VCaP (cell line): ENCODE results near the gene SKOR1.

Source experiments
- H3K27ac ChIP-seq: fragments of 450-650 bp; 2 replicates; pipeline ENCODE4 v1.5.1; 2017
- TF ChIP-seq, protein P1 (sequence below): fragments of 450-650 bp; conservative IDR thresholded peaks from 2 replicates; pipeline ENCODE4 v1.5.1; 2017; ENCODE audit warnings: mild to moderate bottlenecking, moderate library complexity

SKOR1 gene, protein sequence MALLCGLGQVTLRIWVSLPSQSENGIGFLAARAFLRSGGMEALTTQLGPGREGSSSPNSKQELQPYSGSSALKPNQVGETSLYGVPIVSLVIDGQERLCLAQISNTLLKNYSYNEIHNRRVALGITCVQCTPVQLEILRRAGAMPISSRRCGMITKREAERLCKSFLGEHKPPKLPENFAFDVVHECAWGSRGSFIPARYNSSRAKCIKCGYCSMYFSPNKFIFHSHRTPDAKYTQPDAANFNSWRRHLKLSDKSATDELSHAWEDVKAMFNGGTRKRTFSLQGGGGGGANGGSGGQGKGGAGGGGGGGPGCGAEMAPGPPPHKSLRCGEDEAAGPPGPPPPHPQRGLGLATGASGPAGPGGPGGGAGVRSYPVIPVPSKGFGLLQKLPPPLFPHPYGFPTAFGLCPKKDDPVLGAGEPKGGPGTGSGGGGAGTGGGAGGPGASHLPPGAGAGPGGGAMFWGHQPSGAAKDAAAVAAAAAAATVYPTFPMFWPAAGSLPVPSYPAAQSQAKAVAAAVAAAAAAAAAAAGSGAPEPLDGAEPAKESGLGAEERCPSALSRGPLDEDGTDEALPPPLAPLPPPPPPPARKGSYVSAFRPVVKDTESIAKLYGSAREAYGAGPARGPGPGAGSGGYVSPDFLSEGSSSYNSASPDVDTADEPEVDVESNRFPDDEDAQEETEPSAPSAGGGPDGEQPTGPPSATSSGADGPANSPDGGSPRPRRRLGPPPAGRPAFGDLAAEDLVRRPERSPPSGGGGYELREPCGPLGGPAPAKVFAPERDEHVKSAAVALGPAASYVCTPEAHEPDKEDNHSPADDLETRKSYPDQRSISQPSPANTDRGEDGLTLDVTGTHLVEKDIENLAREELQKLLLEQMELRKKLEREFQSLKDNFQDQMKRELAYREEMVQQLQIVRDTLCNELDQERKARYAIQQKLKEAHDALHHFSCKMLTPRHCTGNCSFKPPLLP

DNA sequence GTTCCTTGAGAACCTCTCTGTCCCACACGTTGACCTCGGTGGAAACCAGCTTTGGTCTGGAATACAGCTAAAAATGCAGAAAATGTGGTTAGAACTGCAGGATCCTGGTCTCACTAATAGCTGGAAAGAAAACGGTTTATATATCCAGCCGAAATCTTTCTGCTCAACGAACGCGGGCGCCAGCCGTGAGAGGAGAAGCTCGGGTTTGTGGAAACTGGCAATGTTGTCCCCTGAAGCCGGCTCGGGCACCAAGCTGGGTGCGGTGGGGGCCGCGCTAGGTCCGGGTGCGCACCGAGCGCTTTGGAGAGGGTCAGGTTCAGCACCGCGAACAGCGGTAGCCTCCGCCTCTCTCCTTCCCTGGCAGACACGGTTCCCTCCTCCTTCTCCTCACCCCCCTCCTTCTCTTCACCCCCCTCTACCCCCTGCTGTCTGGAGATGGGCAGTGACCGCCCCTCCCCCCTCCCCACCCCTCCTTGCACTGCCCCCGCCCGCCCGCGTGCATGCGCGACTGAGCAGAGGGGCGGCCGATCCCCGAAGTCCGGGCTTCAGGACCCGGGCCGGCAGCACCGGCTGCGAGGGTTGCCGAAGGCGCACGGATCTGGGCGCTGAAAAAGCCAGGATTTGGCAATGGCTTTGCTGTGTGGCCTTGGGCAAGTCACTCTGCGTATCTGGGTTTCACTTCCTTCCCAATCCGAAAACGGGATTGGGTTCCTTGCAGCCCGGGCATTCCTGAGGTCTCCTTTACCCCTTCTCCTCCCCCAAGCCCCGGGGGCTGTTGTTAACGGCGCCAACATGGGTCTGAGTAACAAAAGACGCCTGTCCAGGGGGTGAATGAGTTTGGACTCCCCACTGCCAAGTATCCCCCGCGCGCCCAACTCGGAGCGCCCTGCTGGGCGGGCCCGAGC, at the start of gene SKOR1:
Gene SKOR1 (plus strand): TSS at position 534 of the 905 bp plus-strand sequence. CDS start 94 bp downstream, at position 628.
- no peak within 1 kb of the TSS; the same call in 1 of the 2 replicates for H3K27ac ChIP-seq
- TF ChIP-seq, protein P1, sequence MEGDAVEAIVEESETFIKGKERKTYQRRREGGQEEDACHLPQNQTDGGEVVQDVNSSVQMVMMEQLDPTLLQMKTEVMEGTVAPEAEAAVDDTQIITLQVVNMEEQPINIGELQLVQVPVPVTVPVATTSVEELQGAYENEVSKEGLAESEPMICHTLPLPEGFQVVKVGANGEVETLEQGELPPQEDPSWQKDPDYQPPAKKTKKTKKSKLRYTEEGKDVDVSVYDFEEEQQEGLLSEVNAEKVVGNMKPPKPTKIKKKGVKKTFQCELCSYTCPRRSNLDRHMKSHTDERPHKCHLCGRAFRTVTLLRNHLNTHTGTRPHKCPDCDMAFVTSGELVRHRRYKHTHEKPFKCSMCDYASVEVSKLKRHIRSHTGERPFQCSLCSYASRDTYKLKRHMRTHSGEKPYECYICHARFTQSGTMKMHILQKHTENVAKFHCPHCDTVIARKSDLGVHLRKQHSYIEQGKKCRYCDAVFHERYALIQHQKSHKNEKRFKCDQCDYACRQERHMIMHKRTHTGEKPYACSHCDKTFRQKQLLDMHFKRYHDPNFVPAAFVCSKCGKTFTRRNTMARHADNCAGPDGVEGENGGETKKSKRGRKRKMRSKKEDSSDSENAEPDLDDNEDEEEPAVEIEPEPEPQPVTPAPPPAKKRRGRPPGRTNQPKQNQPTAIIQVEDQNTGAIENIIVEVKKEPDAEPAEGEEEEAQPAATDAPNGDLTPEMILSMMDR, result no peak

DNA sequence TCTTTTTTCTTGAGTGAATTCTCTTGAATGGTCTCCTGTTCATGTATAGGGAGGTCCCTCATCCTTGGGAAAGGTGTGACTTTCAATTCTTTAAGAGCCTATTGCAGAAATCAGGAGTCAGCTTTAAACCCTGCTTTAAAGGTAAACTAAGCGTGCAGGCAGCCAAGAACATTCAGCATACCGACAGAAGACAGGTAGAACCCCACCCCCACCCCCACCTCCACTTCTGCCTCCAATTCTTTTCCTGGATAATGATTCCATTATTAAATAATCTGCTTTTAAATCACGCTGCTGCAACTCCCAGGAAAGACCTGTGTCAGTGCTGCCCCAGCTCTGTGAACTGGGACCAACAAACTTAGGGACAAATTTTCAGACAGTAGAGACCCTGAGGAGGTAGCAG, 49.3 kb upstream of the SKOR1 start:
- no peak overlapping the region for H3K27ac ChIP-seq
- TF ChIP-seq, protein P1, result no peak

DNA sequence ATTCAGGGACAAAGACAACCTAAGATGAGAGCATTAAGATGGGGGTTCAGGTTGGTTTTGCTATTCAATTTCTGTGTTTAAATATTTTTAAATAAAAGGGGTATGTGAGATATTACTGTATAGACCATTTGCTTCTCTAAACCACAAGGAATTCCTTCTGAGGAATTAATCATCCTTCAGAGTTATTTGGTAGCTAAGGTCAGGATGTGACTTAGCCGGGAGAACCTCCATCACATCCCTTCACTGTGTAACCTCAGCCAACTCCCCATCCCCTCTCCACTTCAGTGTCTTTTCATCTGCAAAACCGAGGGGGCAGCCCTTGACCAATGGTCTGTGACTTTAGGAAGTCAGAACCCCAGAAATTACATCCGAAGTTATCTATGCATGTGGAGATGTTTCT, 48.7 kb upstream of the SKOR1 start:
- no peak overlapping the region for H3K27ac ChIP-seq
- TF ChIP-seq, protein P1, result no peak

DNA sequence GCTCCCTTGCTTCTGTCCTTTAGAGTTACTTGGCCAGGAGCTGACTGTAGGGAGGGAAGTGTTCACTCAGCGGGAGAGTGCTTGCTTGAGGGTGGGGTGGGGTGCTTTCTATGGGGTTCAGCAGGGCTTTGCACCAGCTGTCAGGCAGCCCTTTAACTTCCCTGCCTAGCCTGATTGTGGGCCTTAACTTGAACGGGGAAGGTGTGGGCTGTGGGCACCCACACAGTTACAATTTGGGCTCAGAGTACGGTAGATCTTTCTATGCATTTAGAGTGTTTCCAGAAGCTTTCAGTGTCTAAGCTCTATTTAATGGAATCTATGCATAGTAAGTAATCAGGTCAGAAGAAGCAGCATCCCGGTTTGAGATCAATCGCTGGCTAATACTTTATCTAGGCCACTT, 48.2 kb upstream of the SKOR1 start:
- H3K27ac ChIP-seq, result no peak overlapping the region
- TF ChIP-seq, protein P1, result no peak

DNA sequence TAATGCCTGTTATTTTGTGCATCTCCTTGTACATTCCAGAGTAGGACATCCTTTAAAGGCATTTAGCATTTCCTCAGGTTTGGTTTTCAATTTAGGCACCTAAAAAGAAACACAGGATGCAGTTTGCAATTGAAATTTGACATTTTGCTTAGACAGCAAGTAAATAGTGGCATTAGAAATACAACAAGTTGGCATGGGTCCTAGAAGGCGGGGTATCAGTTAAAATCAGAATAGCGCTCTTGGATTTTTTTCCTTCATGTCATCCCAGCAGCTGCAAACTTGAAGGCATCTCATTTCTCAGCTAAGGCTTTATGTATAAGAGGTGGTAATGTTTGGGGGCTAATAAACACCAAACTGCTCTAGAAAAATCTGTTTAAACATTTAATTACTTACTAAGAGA, 47.5 kb upstream of the SKOR1 start:
- TF ChIP-seq, protein P1, result no peak
- no peak overlapping the region for H3K27ac ChIP-seq

DNA sequence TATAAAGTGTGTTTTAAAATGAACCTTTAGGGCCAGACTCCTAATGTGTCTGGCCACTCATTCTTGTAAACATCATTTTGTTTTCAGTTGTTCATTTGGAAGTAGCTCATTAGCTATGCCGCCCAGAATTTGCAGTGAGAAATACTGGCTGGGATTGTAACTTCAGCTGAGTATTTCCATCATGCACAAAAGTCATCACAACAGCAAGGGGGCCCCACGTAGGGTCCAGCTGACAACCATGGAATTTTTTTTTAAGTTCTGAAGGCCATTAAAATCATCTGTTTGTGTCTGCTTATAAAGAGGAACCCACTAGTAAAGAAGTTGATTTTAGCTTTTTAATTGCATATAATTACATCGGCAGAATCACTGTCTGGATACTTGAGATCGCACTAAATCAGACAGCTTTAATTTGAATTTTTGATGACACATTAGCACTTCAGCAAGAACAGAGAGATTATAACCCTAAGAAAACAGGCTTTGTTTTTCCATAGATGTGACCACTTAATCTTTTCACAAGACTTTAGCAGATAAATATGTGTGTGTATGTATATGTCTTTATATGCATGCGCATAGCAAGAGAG, 46.3 kb upstream of the SKOR1 start:
- H3K27ac ChIP-seq, result peak overlapping the region; percentile 90
- TF ChIP-seq, protein P1, result no peak
